NCI-H2081 treated with DMSO at 0.1 percent for 48 hours (cell line): ENCODE results near the gene SMTN.
"Not testable (repeated sequence)": the region's sequence is repeated elsewhere in the genome, so short reads cannot be mapped to it uniquely, and the experiment has no call there.

Experiments
- DNase-seq: peaks from one replicate; lab custom pipeline; 2025; lab: John Stamatoyannopoulos, UW

The SMTN gene

DNA sequence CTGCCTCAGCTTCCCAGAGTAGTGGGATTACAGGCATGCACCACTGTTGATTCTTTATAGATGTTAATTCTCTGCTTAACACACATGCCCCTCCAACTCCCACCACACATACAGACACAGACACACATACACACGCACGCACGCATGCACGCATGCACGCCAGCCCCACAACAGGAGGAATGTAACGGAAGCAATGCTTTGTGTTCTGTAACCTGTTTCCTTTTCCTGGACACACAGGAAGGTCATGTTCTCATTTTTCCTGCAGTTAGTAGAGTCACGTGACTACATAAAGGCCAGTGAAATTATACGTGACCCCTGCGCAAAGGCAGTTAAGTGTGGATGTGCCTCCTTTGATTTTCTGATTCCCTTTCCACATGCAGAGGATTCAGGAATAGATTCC, 8.0 kb upstream of the SMTN start:
- DNase-seq: not testable (repeated sequence)

DNA sequence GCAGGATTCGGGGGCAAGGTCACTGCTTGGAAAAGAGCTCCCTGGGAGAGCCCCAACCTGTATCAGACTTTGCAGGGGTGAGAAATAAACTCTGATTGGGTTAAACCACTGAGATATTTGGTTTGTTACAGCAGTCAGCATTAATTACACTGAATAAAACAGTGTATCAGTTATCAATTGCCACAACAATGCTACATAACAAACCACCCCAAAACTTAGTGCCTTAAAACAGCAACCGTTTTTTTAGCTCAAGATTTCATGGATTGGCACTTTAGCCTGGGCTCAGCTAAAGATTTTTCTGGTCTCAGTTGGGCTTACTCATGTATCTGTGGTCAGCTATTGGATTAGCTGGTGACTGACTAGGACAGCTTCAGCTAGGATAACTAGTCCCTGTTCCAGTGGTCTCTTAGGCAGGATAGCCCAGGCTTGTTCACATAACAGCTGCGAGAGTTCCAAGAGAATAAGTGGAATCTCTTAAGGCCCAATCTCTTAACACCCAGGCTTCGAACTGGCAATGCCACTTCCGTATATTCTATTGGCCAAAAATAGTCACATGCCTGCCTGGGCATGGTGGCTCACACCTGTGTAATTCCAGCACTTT, 7.5 kb upstream of the SMTN start:
- not testable (repeated sequence) for DNase-seq

DNA sequence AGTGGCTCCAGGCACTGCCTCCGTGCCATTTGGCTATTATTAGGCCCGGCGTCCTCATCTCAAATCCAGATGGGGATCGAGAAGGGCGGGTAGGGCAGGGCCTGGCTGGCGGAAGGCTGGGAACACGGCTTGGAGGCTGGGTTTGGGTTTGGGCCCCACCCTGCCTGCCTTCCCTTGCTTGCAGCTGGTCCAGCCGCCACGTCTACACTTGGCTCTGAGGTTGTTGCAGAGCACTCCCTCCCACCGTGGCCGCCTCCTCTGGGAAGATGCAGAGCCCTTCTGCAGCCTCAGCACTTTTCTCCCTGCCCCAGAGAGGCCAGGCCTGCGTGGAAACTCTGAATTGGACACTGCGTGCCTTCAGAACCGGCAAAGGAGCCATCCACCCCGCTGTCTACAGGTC, 5.2 kb upstream of the SMTN start:
- no peak for DNase-seq

DNA sequence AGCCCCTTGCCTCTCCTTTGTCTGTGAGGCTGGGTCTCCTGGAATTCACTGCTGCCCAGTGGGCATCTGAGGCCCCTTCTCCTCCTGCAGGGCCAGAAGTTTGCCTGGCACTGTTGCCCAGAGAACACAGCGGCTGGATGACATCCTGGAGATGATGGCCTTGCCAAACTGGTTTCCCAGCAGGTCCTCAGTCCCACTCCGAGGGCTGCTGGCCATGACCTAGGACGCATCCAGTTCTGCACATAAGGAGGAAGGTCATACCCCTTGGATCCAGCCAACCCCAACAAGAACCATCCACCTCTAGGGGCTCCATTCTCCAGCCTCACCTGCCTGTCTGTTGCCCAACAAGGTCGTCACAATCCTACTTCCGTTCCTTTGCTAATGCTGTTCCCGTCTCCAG, 3.4 kb upstream of the SMTN start:
- DNase-seq: no peak

DNA sequence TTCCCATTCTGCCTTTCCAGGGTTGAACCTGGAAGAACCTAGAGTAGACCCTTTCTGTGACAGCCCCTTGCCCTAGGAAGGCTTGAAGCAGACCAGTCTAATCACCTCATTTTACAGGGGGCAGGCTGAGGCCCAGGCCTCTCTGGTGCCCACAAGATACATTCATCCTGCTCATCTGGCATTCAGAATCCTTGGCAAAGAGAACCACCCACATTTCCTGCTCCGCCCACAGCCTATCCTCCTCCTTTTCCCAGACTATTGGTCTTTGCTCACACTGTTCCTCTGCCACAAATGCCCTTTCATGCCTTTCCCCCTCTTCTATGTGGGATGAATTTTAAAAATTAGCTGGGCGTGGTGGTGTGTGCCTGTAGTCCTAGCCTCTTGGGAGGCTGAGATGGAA, 2.7 kb upstream of the SMTN start:
- DNase-seq: not testable (repeated sequence)

DNA sequence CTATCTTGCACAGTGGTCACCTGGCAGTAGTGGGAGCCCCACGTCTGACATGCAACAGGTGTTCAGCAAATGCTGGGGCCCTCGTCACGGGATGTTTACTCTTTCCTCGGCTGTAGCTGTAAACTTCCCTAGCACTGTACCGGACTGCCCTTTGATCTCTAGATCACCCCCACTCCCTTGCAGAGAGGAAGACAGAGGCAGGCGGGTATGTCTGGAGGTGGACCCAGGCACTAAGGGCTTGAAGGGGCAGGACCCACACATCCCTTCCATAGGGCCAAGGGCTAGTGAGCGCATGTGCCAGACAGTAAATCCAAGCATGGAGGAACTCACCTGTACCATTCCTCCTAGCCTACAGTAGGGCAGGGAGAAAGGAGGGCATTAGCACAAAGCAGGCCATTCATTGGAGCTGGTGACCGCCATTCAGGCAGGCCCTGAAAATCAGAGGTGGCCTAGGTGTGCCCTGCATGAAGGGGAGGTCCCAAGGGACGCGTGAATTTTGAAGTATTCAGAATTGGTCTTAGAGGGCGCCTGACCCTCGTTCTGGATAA, 1.9 kb upstream of the SMTN start:
- no peak for DNase-seq

DNA sequence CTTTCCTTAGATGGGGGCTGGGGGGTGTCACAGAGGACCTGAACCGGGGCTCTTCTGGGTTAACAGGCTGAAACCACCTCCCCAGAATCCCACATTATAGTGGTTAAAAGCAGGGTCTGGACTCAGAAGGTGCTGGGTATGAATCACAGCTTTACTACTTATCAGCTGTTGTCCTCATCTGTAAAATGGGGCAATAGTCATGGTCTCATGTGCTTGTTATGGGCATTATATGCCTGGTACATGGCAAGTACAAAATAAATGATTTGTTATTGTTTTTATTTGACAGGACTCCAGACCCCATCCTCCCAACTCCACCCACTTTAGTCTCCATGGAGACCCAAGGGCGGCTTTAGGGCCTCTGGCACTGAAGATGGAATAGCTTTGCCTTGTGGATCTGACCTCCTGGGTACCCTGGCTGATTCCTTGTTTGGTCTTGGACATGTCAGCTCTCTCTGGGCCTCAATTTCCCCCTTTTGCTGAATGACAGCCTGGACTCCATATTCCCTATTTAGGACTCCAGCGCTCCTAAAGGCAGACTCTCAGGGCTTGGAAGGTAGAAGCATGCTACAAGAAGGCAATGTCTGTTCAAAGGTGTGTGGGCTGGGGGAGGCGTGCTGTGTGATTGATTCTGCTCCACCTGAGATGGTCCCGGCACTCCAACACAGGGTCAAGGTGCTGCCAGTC, 812 bp upstream of the SMTN start:
- DNase-seq: no peak

DNA sequence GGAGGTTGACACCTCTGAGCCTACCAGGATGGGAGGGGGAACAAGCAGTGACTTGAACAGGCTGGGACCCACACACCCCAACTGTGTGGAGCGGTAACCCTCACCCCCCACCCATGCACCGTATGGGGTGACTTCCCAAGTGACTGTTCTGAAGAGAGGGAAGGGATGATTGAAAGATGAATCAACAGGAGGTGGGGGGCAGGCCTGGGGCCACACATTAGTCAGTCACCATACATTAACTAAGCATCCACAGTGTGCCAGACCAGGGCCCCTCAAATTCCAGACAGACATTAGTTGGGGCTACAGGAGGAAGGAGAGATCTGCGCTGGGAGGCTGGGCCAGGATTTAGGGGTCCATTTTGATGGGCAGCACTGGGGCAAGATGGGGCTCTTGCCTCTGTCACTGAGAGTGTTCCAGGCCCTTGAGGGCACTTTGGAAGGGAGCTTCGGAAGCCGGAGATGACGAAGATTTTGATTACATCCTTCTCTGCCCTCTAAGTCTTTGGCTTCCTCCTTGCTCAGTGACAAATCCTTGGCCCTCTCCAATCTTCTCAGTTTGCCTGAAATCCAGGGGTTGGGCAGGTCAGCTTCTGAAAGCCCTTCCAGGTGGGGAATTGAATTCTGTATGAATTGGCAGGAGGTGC, 966 bp downstream of the SMTN start:
- DNase-seq: no peak

DNA sequence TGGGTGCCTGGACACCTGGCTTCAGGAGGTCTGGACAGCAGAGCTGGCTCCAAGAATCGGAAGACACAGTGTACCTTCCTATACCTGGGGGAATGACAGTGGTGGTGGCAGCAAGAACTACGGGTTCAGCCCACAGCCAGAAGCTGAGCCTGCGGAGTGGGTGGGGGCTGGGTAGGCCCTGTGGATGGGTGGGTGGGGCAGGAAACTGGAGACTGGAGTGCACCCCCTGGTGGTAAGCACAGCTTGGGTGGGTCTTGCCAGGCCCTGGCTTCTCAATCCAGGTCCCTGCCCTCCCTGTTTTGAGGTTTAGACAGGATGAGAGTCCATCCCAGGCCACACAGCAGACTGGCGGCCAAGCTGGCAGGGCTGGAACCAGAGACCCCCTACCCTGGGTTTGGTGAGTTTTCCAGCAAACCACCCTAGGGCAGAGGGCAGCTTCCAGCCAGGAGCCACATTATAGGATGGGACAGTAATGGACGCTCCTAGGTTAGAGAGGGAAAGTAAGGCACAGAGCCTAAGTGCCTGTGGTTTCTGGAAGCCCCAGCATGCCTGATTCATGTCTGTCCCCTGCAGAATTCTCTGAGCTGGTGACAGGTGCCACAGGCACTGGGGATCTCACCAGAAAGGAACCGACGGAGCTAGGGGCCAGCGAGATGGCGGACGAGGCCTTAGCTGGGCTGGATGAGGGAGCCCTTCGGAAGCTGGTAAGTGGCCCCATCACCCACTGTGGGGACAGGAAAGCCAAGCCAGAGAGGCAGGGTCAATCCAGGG, 1.7 kb downstream of the SMTN start:
- DNase-seq: no peak

DNA sequence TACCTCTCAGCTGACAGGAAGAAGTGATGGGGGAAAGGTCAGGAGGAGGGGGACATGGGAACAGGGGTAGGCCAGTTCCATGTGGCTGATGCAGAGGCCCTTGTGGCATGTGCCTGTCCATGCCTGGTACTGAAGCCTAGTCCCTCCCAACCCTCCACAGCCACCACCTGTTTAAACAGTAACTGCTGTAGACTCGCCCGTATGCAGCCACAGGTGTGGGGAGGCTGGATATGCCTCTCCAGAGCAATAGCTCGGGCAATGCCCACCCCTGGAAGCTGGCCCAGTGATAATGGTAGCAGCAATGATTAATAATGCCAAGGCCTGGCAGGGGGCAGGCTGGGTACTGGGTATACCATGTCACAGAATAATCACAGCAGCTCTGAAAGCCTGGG, 2.3 kb downstream of the SMTN start:
- peak; percentile 67 for DNase-seq

DNA sequence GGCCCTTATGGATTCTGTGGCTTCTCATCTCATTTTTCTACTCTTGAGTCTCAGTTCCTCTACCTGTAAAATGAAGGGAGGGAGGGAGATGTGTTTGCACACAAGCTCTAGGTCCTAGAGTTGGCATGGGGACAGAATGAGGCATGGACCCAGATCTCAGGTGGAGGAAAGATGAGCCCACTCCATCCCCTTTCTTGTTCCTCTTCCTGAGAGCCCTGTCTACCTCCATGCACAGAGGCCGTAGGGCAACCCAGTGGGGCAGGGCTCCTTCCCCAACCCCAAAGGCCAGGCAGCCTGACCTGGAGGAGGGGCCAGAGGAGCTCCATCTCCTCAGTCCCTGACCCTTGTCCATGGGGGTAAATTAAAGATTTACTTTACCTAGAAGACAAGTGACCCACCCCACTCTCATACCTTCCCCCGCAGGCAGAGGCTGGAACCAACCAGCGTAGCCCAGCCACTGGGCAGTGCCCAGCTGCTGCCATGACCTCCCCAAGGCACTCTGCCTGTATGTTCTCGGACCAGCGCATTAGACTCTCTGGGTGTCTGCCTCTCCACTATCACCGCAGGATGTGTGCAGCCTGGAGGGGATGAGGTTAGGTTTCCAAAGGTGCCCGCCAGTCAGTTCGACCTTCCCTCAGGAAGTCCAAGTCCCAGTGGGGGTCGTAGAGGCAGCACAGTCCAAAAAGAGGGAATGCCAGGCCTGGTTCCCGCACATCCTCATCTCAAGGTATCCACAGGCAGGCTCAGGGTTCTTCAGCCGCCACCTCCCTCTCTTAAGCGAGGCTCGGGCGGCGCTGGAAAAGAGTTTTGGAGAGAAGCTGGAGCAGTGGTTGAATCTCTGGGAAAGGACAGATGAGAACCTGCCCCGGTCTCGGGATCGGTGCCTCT, 3.0 kb downstream of the SMTN start:
- no peak for DNase-seq

DNA sequence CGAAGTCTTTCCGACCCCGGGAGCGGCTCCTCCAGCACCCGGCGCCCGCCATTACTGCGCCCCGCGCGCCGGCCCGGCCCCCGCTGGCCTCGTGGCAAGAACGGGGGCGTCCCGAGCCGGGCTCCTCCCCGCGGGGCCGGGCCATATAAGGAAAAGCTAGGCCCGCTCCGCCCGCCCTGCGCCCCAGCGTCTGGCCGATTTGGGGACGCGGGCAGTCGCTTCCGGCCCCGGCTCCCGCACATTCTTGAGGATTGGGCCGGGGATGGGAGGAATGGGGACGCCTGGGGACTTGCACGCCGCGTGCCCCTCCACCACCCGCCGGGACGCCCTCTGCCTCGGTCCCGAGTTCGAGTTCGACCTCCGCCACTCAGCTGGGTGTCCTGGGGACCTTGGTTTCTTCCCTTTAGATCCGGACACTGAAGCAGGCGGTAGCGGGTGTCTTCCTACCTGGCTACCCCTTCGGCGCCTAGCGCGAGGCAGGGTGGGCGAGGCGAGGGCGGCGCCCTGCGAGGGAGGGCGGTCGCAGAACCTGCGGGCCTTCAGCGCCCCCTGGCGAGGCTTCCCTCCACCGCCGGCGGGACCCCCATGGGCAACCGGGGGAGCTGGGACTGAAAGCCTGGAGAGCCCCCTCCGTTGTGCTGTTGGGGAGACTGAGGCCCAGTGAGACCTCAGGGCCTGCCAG, 3.8 kb downstream of the SMTN start:
- no peak for DNase-seq

DNA sequence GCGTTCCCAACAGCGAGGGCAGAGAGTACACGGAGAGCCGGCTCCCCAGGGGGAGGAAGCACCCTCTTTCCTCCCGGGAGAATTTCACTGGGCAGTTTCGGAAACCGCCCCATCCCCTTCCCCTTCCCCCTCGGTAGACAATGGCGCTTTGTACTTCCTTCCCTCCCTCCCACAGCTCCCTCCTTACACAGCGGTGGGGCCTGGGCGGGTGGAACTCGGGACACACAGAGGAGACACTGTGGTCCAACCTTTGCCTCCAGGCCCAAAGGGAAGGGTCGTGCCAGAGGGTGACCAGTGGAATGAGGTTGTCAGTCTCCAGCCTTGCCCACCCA, 4.3 kb downstream of the SMTN start:
- DNase-seq: no peak

DNA sequence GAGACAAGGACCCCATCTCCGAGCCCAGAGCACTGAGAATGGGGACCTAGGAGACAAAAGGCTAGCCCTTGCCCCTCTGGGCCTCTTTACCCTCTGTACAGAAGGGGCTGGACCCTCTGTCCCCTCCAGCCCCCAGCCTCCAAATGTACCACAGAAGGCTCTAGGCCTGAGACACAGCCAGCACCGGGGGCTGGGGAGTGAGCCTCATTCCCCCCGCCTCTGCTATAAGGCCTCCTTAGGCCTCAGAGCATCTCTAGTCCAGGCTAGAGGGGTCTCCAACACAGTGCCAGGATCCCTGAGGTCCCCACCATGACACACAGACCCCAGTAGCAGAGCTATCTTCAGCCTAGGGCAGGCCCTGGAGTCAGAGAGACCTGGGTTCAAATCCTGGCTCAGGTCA, 4.8 kb downstream of the SMTN start:
- DNase-seq: no peak

DNA sequence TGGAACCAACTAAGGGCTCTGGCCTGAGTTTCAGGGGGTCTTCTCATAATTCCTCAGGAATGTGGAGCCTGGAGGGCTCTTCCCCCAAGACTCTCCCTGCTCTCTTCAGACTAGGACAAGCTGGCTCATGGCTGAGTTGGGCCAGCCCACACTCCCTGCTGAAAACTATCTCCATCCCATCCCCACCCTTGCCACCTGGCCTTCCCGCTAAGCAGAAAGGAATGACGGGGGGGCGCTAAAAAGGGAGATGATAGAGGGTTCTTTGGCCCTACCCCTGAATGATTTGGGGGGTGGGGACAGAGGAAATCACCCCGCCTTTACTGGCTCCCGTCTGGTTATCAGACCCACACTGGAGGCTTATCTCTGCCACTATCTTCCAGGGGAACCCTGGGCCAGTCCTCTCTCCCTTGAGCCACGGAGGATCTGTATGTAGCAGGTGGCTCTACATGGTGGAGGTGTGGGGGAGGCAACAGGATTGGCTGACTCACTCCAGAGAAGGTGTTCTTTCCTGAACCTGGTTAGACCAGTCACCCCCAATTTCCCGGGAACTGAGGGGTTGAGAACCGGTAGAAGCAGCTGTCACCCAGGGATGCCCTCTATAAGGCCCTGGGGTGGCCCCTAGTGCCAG, 5.7 kb downstream of the SMTN start:
- no peak for DNase-seq

DNA sequence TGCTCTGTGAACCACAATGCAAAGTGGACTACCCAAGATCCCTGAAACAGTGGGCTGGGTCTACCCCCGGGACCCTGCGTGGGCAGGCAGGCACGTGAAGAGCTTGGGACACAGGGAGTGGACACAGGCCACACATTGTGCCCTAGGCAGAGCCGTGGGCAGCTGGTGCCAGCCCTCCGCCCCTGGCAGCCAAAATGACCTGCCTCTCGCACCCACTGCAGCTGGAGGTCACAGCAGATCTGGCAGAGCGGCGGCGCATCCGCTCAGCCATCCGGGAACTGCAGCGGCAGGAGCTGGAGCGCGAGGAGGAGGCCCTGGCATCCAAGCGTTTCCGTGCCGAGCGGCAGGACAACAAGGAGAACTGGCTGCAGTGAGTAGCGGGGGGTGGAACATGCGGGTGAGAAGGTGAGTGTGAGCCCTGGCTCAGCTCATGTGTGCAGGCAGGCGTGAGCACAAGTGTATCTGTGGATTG, 6.7 kb downstream of the SMTN start:
- DNase-seq: no peak

DNA sequence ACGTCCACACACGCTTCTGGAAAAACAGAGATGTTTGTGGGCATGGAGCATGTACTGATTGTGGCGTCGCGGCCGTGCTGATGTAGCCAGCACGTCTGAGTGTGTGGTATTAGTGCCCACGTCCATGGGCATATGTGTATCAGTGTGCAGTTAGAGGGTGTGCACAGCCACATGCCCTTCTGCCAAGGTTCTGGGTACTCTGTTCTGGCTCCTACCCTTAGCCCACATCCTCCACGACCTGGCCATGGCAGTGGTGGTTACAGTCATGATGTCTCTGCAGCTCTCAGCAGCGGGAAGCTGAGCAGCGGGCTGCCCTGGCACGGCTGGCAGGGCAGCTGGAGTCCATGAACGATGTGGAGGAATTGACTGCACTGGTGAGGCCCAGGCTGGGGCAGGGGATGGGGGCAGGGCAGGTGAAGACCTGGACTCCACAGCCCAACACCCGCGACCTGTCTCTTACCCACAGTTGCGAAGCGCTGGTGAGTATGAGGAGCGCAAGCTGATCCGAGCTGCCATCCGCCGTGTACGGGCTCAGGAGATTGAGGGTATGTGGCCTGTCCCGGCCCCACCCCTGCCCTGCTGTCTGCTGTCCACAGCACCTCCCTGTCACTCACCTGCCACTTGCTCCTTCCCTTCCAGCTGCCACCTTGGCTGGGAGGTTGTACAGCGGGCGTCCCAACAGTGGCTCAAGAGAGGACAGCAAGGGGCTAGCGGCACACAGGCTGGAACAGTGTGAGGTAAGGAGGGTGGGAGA, 7.3 kb downstream of the SMTN start:
- DNase-seq: no peak

DNA sequence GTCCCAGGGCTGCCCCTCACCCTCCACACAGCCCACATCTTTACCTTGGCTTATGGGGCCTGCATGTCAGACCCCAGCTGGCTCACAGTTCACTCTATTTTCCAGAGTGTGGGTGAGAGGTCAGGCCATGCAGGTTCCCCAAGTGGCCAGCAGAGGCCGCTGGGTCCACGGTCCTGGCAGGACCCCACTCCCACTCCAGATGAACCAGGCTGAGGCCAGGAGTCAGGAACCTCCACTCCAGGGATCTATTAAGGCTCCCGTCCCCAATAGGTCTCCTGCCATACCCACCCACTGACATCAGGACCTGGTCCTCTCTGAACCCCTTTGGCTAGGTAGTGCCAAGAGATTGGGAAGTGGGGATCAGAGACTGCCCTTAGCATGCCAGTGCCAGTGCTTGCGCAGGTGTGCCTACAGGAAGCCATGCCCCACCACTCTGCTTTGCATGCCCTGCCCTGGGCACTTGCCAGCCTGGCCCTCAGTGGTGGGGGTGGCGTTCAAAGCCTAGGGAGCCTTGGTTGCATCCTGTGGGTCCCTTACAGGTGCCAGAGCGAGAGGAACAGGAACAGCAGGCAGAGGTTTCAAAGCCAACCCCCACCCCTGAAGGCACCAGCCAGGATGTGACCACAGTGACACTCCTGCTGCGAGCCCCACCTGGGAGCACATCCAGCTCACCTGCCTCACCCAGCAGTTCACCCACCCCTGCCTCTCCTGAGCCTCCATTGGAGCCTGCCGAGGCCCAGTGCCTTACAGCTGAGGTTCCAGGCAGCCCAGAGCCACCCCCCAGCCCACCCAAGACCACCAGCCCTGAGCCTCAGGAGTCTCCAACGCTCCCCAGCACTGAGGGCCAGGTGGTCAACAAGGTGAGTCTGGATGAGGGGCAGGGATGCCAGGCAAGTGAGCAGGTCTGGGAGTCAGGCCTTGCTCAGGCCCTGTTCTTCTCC, 8.3 kb downstream of the SMTN start:
- no peak for DNase-seq
